SK-N-SH (cell line): ENCODE measurements around the gene EPS8L2.

Experiments
- CTCF ChIP-seq: fragments of 200-600 bp; sonication (generic); IDR thresholded peaks from 2 replicates; pipeline ENCODE4 v1.6.1; 2017; ENCODE audit warnings: antibody characterized with exemption, mild to moderate bottlenecking, moderate library complexity
- POLR2AphosphoS5 ChIP-seq: IDR thresholded peaks from 2 replicates; pipeline ENCODE4 v1.6.1; 2012; ENCODE audit warnings: low read depth, low read length
- TAF1 ChIP-seq: IDR thresholded peaks from 2 replicates; pipeline ENCODE4 v1.6.1; 2012; ENCODE audit warnings: low read depth, mild to moderate bottlenecking, low read length, moderate library complexity, borderline replicate concordance
- USF1 ChIP-seq: IDR thresholded peaks from 2 replicates; pipeline ENCODE4 v1.4.0; 2012; ENCODE audit warnings: low read depth, borderline replicate concordance
- YY1 ChIP-seq: IDR thresholded peaks from 2 replicates; pipeline ENCODE4 v1.4.0; 2012; ENCODE audit warnings: low read depth, mild to moderate bottlenecking

- TF ChIP-seq CTCF (no peak), POLR2AphosphoS5 (no peak), USF1 (no peak), YY1 (no peak), TAF1 (no peak)
These were observed 1.9 kb downstream of the EPS8L2 start for GRCh38 chr11:707817-708420.
